T-helper 22 cell (primary cell): ENCODE data around the gene TNNT1.

Experiments
- DNase-seq: peaks from one replicate; pipeline ENCODE4 v3.0.0-alpha.2; 2020; ENCODE audit warnings: low read depth

Gene TNNT1

DNA sequence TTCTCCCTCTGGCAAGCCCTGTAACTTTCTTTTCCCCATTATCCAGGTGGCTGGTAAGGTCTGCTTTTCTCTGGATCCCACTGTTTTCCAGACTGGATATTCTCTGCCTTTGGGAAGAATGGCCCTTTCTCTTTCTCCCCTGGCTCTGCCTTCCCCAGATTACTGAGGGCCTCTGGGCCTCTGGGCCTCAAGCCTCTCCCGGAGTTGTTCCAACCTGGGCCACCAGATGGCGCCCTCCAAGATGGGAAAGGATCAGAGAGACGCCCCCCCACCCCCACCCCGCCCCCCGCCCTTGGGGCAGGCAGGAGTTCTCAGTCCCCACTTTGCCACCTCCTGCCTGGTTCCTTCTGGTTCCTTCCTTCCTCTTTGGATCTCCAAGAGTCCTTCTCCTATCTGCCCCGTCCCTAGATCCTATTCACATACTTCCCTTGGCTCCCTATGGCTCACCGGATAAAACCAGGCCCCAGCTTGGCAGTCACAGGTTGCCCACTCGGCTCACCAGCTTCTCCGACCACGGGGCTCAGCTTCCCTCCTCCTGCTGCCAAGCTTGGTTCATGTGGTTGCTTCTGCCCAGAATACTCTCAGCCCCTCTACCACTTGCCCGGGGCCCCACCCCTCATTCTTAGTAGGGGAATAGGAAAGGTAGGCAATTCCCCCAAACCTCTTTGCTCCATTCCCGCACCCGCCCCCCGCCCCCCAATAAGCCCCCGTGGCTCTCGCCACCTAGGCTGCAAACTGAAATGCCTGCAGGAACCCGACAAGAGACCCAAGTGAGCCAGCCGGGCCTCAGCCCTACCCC is 60.3 kb downstream of the TNNT1 start:
- peak; percentile 49 for DNase-seq

DNA sequence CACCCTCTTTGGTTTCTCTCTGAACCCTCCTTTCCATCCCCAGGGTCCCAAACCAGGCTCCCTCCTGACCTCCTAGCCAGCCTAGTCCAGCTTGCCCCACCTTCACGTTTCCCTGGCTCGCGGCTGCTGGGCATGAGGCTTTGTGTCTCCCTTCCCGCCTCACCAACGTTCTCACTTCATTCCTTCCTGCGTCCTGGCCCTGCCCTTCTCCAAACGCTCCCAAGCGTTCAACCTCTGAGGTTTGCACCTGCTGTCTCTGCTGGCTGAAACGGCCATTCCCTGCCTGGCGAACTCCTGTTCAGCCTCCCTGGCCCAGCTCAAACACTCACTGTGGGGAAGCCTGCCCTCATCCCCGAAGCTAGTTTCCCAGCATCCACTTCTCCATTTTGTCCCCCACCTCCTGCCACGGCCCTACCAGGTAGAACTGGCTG is 61.0 kb downstream of the TNNT1 start:
- DNase-seq: no peak

DNA sequence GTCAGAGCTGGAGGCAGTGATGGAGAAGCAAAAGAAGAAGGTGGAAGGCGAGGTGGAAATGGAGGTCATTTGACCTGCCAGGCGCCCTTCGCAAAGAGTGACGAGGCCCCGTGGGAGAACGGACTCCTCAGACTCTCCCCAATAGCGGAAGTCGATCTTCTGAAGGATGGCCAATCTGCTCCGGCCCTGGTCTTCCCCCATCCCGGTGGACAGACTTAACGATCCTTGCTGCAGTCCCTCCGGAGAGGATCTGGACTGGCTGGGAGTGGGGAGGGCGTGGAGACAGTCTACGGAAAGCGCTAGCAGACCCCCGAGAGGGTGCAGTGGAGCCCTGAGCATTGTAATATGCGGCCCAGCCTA is 61.5 kb downstream of the TNNT1 start:
- no peak for DNase-seq

GRCh38 chr19:55086730-55087541 is 62.1 kb downstream of the TNNT1 start:
- DNase-seq: peak; percentile 37

- no peak for DNase-seq
Observed at GRCh38 chr19:55085923-55086715, 62.9 kb downstream of the TNNT1 start.

GRCh38 chr19:55084416-55084815 is 64.6 kb downstream of the TNNT1 start:
- no peak for DNase-seq

DNA sequence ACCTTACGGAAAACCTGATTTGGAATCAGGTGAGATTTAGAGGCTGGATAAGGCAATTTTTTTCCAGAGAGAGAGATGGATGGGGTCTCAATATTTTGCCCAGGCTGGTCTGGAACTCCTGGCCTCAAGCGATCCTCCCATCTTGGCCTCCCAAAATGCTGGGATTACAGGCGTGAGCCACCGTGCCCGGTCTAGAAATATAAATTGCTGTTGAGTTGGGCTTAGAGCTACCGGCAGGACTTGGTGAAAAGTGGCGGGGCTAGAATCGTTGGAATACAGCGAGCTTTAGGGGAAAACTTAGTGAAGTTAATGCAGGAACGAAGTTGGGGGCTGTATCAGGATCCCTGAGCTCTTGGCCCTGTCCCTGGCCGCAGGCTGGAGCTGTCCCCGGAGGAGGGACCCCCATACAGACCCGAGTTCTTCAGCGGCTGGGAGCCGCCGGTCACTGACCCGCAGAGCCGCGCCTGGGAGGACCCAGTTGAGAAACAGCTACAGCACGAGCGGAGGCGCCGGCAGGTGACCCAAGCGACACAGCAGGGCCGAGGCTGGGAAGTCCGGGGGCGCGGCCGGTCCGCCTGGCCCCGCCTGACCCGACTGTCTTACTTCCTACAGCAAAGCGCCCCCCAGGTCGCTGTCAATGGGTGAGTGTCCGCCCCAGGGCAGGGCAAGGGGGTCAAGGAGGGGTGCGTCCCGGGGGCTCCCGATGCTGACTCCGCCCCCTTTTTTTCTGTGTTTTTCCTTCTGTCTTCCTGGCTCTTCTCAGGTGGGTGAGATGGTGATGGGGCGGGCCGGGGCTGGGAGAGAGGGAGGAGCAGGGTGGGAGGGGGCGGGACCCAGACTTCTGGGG is 65.8 kb downstream of the TNNT1 start:
- DNase-seq: no peak
